IMR-90 (cell line): ENCODE results near the gene USP40.

ENCODE experiments used
- CEBPB ChIP-seq: IDR thresholded peaks from 2 replicates; pipeline ENCODE4 v1.6.1; 2012; ENCODE audit warnings: low read depth, low read length, improper control_type of control experiment
- MXI1 ChIP-seq: IDR thresholded peaks from 2 replicates; pipeline ENCODE4 v1.6.1; 2012; ENCODE audit warnings: low read depth, mild to moderate bottlenecking, low read length, moderate library complexity, borderline replicate concordance
- POLR2A ChIP-seq: IDR thresholded peaks from 2 replicates; pipeline ENCODE4 v1.6.1; 2012; ENCODE audit warnings: mild to moderate bottlenecking, low read depth, low read length
- RAD21 ChIP-seq: IDR thresholded peaks from 2 replicates; pipeline ENCODE4 v1.6.1; 2012; ENCODE audit warnings: low read length, improper control_type of control experiment
- RCOR1 ChIP-seq: IDR thresholded peaks from 2 replicates; pipeline ENCODE4 v1.6.1; 2012; ENCODE audit warnings: mild to moderate bottlenecking, low read length, improper control_type of control experiment; ENCODE audit not compliant: insufficient replicate concordance
- RFX5 ChIP-seq: IDR thresholded peaks from 2 replicates; pipeline ENCODE4 v1.8.0; 2012; ENCODE audit warnings: low read depth, mild to moderate bottlenecking, low read length, moderate library complexity
- SMC3 ChIP-seq: fragments of 150-350 bp; IDR thresholded peaks from 2 replicates; pipeline ENCODE4 v1.6.1; 2016; ENCODE audit warnings: low read depth, mild to moderate bottlenecking, antibody characterized with exemption, low read length, moderate library complexity
- TF ChIP-seq, protein P1 (sequence below): conservative IDR thresholded peaks from 2 replicates; pipeline ENCODE4 v1.5.1; 2012; ENCODE audit warnings: mild to moderate bottlenecking, low read depth, low read length, improper control_type of control experiment
- TF ChIP-seq, protein P2 (sequence below): fragments of 150-350 bp; IDR thresholded peaks from 2 replicates; pipeline ENCODE4 v1.6.1; 2016; ENCODE audit warnings: low read depth, mild to moderate bottlenecking, low read length, moderate library complexity, borderline replicate concordance

DNA sequence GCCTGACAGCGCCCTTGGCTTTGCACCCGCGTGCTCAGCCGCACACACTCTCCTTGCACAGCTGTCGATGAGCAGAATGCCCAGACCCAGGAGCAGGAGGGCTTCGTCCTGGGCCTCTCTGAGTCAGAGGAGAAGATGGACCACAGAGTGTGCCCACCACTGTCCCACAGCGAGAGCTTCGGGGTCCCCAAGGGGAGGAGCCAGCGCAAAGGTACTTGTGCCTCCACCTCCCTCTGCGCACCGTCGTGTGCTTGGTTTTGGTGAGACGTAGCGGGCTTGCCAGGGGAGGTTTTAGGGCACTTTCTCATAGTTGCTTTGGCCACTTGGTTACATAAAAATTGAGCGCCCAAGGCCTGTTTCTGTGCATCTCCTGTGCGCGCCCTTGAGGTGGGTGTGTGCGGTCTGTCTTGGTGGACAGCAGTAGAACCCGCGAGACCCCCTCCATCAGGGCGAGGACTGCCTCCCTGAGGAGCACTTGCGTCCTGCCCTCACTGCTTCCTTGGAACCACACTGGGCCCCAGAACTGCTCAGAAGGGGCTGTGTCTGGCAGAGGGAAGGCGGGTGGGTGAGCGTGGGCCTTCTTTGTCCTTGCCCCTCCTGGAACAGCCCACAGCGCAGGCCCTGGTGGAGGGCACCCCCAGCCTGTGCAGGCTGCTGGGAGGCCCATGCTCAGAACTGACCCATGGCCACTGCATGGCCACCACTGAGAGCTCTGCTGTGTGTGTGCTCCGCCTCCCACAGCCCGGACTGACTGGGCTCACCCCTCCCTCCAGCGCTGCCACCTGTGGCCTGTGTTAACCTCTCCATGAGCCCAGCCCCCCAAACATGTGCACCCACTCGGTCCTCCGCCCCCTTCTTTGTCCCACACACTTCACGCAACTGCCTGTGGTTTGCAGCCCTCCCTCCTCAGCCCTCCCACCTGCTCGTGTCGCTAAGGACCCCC is 116.4 kb downstream of the USP40 start:
- TF ChIP-seq, protein P1, sequence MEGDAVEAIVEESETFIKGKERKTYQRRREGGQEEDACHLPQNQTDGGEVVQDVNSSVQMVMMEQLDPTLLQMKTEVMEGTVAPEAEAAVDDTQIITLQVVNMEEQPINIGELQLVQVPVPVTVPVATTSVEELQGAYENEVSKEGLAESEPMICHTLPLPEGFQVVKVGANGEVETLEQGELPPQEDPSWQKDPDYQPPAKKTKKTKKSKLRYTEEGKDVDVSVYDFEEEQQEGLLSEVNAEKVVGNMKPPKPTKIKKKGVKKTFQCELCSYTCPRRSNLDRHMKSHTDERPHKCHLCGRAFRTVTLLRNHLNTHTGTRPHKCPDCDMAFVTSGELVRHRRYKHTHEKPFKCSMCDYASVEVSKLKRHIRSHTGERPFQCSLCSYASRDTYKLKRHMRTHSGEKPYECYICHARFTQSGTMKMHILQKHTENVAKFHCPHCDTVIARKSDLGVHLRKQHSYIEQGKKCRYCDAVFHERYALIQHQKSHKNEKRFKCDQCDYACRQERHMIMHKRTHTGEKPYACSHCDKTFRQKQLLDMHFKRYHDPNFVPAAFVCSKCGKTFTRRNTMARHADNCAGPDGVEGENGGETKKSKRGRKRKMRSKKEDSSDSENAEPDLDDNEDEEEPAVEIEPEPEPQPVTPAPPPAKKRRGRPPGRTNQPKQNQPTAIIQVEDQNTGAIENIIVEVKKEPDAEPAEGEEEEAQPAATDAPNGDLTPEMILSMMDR = no peak
- TF ChIP-seq POLR2A (no peak), RFX5 (no peak), RAD21 (no peak), SMC3 (no peak), CEBPB (no peak), MXI1 (no peak), RCOR1 (no peak)
- TF ChIP-seq, protein P2, sequence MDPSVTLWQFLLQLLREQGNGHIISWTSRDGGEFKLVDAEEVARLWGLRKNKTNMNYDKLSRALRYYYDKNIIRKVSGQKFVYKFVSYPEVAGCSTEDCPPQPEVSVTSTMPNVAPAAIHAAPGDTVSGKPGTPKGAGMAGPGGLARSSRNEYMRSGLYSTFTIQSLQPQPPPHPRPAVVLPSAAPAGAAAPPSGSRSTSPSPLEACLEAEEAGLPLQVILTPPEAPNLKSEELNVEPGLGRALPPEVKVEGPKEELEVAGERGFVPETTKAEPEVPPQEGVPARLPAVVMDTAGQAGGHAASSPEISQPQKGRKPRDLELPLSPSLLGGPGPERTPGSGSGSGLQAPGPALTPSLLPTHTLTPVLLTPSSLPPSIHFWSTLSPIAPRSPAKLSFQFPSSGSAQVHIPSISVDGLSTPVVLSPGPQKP = no peak
